ENCODE results near the gene CORO1C. TPM values are rescaled to one million over a fixed set of nuclear protein-coding genes. Genes with fewer than 3 reads are reported as not detected.

Gene CORO1C
- total RNA-seq, 2 donors from 2014 or later: 59.6 to 70.7 TPM

DNA sequence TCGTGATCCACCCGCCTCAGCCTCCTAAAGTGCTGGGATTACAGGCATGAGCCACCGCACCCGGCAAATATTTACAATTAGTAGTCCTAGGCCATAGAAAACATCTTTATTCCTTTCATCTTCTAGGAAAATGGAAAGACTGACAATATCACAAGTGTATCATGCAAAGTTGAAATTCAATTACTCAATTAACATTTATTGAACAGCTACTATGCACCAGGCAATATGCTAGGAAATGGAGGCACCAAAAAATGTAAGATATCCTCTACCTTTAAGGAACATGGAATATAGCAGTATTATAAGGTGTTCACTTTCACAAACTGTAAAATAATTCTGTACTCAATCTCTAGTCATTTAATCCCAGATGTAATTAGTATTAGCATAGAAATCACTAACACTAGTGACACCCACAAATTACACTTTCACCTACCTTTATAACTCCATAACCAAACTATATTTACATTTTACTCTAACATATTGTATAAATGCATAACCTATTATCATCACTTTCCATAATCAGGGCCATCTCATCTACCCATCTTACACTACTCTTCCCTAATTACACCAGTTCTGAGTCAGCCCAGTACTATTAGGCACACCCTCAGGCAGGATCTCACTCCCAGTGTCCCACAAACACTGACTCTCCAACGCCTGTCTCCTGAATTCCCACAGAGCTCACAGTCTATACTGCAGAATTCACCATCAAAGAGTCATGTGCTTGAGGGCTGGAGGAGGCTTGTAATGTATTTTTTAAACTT, 10.4 kb downstream of the CORO1C start:
- H3K4me1 ChIP-seq: peaks cover 0 to 82% of the 10 kb centered on the region in 2 donors
- H3K36me3 ChIP-seq: no peaks in the 10 kb centered on the region
- TF ChIP-seq, protein P1, sequence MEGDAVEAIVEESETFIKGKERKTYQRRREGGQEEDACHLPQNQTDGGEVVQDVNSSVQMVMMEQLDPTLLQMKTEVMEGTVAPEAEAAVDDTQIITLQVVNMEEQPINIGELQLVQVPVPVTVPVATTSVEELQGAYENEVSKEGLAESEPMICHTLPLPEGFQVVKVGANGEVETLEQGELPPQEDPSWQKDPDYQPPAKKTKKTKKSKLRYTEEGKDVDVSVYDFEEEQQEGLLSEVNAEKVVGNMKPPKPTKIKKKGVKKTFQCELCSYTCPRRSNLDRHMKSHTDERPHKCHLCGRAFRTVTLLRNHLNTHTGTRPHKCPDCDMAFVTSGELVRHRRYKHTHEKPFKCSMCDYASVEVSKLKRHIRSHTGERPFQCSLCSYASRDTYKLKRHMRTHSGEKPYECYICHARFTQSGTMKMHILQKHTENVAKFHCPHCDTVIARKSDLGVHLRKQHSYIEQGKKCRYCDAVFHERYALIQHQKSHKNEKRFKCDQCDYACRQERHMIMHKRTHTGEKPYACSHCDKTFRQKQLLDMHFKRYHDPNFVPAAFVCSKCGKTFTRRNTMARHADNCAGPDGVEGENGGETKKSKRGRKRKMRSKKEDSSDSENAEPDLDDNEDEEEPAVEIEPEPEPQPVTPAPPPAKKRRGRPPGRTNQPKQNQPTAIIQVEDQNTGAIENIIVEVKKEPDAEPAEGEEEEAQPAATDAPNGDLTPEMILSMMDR (IDR thresholded peaks at IDR 0.05): no peak
- H3K27me3 ChIP-seq: no peaks in the 10 kb centered on the region
- H3K27ac ChIP-seq: peak overlapping the region; percentile 64 to 73
- H3K4me3 ChIP-seq: no peak overlapping the region
- no peaks in the 10 kb centered on the region for H3K9me3 ChIP-seq
- no peak for DNase-seq (ENCODE audit: low spot score)

DNA sequence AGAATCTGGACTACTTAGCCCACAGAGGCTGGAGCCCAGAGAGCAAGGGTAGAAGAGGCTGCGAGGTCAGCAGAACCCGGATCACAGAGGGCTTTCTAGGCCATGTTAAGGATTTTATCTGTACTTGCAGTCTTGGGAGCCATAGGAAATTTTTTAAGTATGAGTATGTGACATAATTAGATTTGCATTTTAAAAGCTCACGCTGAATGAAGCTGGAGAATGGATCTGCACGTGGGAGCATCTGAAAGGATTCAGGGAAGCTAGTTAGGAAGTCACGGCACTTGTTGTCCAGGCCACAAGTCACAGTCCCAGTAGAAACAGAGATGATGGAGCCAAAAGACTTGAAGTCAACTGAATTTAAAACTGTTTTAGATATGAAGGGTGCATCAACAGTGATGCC, 14.1 kb downstream of the CORO1C start:
- H3K4me3 ChIP-seq: no peak overlapping the region
- DNase-seq (ENCODE audit: low spot score): no peak
- H3K9me3 ChIP-seq: no peaks in the 10 kb centered on the region
- no peaks in the 10 kb centered on the region for H3K27me3 ChIP-seq
- no peak overlapping the region for H3K27ac ChIP-seq
- TF ChIP-seq, protein P1 (IDR thresholded peaks at IDR 0.05): no peak
- H3K36me3 ChIP-seq: no peaks in the 10 kb centered on the region
- H3K4me1 ChIP-seq: peaks cover 0 to 64% of the 10 kb centered on the region in 2 donors

DNA sequence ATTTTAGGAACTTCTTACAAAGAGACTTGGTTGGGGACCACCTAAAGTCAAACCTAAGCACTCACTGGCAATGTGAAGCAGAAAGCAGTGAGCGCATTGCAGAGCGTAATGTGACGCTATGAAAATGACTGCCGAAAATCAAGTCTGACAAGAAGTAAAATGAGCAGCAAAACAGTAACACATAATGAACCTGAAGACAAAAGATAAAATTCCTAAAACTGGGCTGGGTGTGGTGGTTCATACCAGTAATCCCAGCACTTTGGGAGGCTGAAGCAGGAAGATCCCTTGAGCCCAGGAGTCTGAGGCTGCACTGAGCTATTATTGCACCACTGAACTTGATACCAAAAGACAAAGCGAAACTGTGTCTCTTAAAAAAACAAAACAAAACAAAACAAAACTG, 16.5 kb downstream of the CORO1C start:
- H3K27ac ChIP-seq: no peak overlapping the region
- H3K27me3 ChIP-seq: no peaks in the 10 kb centered on the region
- H3K9me3 ChIP-seq: no peaks in the 10 kb centered on the region
- H3K36me3 ChIP-seq: no peaks in the 10 kb centered on the region
- TF ChIP-seq, protein P1 (IDR thresholded peaks at IDR 0.05): no peak
- no peak for DNase-seq (ENCODE audit: low spot score)
- H3K4me3 ChIP-seq: no peak overlapping the region
- peaks cover 0 to 69% of the 10 kb centered on the region in 2 donors for H3K4me1 ChIP-seq

DNA sequence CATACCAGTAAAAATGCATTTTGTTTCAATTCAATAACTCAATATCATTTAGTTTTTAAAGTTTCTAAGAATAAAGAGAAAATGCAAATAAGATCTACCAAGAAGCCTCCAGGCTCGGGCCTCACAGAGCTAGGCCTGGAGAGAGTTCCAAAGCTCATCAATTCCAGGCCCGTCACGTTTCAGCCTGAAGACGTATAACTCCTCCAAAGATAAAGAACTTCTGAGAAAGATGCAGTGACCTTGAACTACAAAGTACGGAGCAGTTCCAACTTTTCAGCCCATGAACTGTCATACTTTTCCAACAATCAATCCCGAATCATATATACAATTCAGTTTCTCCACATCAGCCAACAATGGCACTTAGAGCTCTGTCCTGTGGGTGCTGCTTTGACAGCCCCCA, 17.8 kb downstream of the CORO1C start:
- Histone ChIP-seq H3K27me3 (no peaks in the 10 kb centered on the region), H3K4me1 (peaks cover 0 to 73% of the 10 kb centered on the region in 2 donors), H3K9me3 (no peaks in the 10 kb centered on the region), H3K27ac (no peak overlapping the region), H3K36me3 (no peaks in the 10 kb centered on the region), H3K4me3 (no peak overlapping the region)
- TF ChIP-seq, protein P1 (IDR thresholded peaks at IDR 0.05): no peak
- no peak for DNase-seq (ENCODE audit: low spot score)

DNA sequence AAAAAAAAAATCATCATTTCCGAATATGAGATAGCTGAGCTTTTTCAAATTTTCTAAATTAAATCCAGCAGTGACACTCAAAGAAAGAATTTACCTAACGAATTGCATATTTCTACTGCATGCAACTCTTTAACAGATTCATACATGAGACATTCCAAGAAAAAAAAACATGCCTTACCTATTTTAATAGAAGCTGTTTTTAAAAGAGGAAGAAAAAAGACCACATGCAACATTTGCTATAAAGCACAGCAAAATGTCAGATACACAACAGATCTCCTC, 18.5 kb downstream of the CORO1C start:
- DNase-seq (ENCODE audit: low spot score): no peak
- Histone ChIP-seq H3K9me3 (no peaks in the 10 kb centered on the region), H3K4me1 (peaks cover 0 to 67% of the 10 kb centered on the region in 2 donors), H3K27ac (no peak overlapping the region), H3K27me3 (no peaks in the 10 kb centered on the region), H3K4me3 (no peak overlapping the region), H3K36me3 (no peaks in the 10 kb centered on the region)
- TF ChIP-seq, protein P1 (IDR thresholded peaks at IDR 0.05): no peak

Measured in right atrium auricular region (tissue), 2 donors.